ENCODE results near the gene CHPF2.

- TF ChIP-seq ZNF596 (tag by site-specific recombination; IDR thresholded peaks at IDR 0.05), result no peak
- TF ChIP-seq ZNF558 (tag by site-specific recombination; IDR thresholded peaks at IDR 0.05), result no peak
- no peak for TF ChIP-seq ZNF639 (tag by site-specific recombination; IDR thresholded peaks at IDR 0.05)
- TF ChIP-seq YY2 (tag by site-specific recombination; IDR thresholded peaks at IDR 0.05), result no peak
- no peak for TF ChIP-seq MYNN (tag by site-specific recombination; IDR thresholded peaks at IDR 0.05; ENCODE audit: borderline replicate concordance)
- TF ChIP-seq ZFP41 (tag by site-specific recombination; IDR thresholded peaks at IDR 0.05; ENCODE audit: borderline replicate concordance), result no peak
- TF ChIP-seq ZNF341 (tag by site-specific recombination; IDR thresholded peaks at IDR 0.05; ENCODE audit: low read depth), result no peak
- no peak for TF ChIP-seq GLI4 (tag by site-specific recombination; IDR thresholded peaks at IDR 0.05)
- no peak for TF ChIP-seq ZBTB17 (tag by site-specific recombination; IDR thresholded peaks at IDR 0.05)
- TF ChIP-seq CTCF (tag by site-specific recombination; IDR thresholded peaks at IDR 0.05), result no peak
- no peak for TF ChIP-seq HOXC10 (CRISPR knock-in tag; IDR thresholded peaks at IDR 0.05)
These were observed 29.2 kb downstream of the CHPF2 start for GRCh38 chr7:151261529-151261928.
